Measurements from ENCODE around the gene TNS3. TPM values are rescaled to one million over a fixed set of nuclear protein-coding genes. Genes with fewer than 3 reads are reported as not detected.

TNS3 gene
- total and polyA plus RNA-seq, 2 donors (not counting 3 experiments of a cell fraction or from before 2014, with no cell fraction given), result 10.4 to 45.1 TPM

GRCh38 chr7:47290466-47290865, 291.4 kb downstream of the TNS3 start:
- Histone ChIP-seq H3K36me3 (ENCODE audit: control insufficient read depth in 2 of 2, extremely low read depth in 1 of 2, insufficient read depth in 2 of 2, low read length in 2 of 2) (peaks cover 0 to 2% of the 10 kb centered on the region in 2 experiments), H3K9me3 (replicated peaks; ENCODE audit: control insufficient read depth, insufficient read depth, low read length) (no peaks in the 10 kb centered on the region), H3K4me3 (replicated peaks in 1 of 3; ENCODE audit: insufficient read depth in 1 of 3, low read depth in 1 of 3, low read length in 3 of 3) (no peak overlapping the region), H3K4me1 (ENCODE audit: control insufficient read depth, extremely low read depth, insufficient read depth, low read length) (peaks cover 20% of the 10 kb centered on the region), H3K9me1 (replicated peaks; ENCODE audit: control insufficient read depth, extremely low read depth, insufficient read depth, low read length) (no peaks in the 10 kb centered on the region), H3K4me2 (ENCODE audit: insufficient read depth, low read length) (no peak overlapping the region), H3K9ac (replicated peaks; ENCODE audit: extremely low read depth, insufficient read depth, low read length) (no peak overlapping the region), H3K27me3 (ENCODE audit: control insufficient read depth in 2 of 2, insufficient read depth in 2 of 2, low read length in 2 of 2) (no peaks in the 10 kb centered on the region), H4K20me1 (replicated peaks; ENCODE audit: control insufficient read depth, extremely low read depth, insufficient read depth, low read length) (no peaks in the 10 kb centered on the region), H2AFZ (ENCODE audit: low read depth, low read length) (no peak overlapping the region), H3K79me2 (ENCODE audit: control insufficient read depth, insufficient read depth, low read length) (no peaks in the 10 kb centered on the region), H3K27ac (ENCODE audit: insufficient read depth, low read depth, low read length) (peak overlapping the region; percentile 11)
- intact Hi-C loops (cut with micrococcal nuclease), result no loop called here
- dilution Hi-C loops (cut with MboI; ENCODE audit: extremely low pct_ligation_motif_present, low sequenced_read_pairs), result no loop called here
- DNase-seq (ENCODE audit: low read depth, low spot score), result no peak
- CTCF ChIA-PET, result interaction anchor here (4.2 kb wide), 1 partner anchor 24 kb away, joined by 25 read pairs; no protein-coding TSS in a partner anchor
- FAIRE-seq, result no peak
- TF ChIP-seq, protein P1, sequence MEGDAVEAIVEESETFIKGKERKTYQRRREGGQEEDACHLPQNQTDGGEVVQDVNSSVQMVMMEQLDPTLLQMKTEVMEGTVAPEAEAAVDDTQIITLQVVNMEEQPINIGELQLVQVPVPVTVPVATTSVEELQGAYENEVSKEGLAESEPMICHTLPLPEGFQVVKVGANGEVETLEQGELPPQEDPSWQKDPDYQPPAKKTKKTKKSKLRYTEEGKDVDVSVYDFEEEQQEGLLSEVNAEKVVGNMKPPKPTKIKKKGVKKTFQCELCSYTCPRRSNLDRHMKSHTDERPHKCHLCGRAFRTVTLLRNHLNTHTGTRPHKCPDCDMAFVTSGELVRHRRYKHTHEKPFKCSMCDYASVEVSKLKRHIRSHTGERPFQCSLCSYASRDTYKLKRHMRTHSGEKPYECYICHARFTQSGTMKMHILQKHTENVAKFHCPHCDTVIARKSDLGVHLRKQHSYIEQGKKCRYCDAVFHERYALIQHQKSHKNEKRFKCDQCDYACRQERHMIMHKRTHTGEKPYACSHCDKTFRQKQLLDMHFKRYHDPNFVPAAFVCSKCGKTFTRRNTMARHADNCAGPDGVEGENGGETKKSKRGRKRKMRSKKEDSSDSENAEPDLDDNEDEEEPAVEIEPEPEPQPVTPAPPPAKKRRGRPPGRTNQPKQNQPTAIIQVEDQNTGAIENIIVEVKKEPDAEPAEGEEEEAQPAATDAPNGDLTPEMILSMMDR (IDR thresholded peaks at IDR 0.05; ENCODE audit: extremely low read depth in 1 of 2, insufficient read depth in 1 of 2, low read depth in 1 of 2, low read length in 2 of 2), result no peak
- TF ChIP-seq JUN (IDR thresholded peaks at IDR 0.05; ENCODE audit: borderline replicate concordance, insufficient read depth, insufficient read length, low read depth), result no peak
- no peak for TF ChIP-seq FOS (IDR thresholded peaks at IDR 0.05; ENCODE audit: borderline replicate concordance, insufficient read depth, low read length)
- TF ChIP-seq EZH2 (IDR thresholded peaks at IDR 0.05; ENCODE audit: borderline replicate concordance, low read depth, low read length, severe bottlenecking), result no peak
- no peak for TF ChIP-seq MAX (IDR thresholded peaks at IDR 0.05; ENCODE audit: insufficient read depth, insufficient read length)
- no peak for TF ChIP-seq GATA2 (IDR thresholded peaks at IDR 0.05; ENCODE audit: insufficient read depth, insufficient read length, low read depth, low read length)
- no peak for TF ChIP-seq MYC (IDR thresholded peaks at IDR 0.05; ENCODE audit: low read depth, low read length)
- TF ChIP-seq POLR2A (IDR thresholded peaks at IDR 0.05; ENCODE audit: low read depth, low read length), result no peak
- TF ChIP-seq POLR2AphosphoS5 (IDR thresholded peaks at IDR 0.05; ENCODE audit: insufficient read depth, low read depth, low read length), result no peak
- POLR2A ChIA-PET, result no interaction called here
- no TSS peak for BruUV-seq (replicated peaks)

Data from endothelial cell of umbilical vein (primary cell).